ENCODE results near the gene SPOPL. TPM values are rescaled to one million over a fixed set of nuclear protein-coding genes. Genes with fewer than 3 reads are reported as not detected.

SPOPL gene
- total and polyA plus RNA-seq, 2 donors (not counting 1 experiment from before 2014, with no cell fraction given), result 11.5 to 15.2 TPM

DNA sequence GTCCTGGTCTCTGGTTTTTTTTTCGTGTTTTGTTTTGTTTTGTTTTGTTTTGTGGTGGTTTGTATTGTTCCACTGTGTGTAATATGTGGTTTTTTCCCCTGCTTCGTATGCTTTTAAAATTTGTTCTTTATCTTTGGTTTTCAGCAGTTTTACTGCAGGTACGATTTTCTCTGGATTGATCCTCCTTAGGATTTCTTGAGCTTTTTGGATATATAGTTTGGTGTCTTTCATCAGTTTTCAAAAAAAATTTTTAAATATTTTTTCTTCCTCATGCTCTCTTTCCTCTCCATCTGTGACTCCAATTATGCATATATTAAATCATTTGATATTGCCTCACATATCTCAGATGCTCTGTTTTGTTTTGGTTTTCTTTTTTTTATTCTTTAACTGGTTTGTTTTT lies 78.0 kb downstream of the SPOPL start:
- Histone ChIP-seq H3K4me3 (replicated peaks in 1 of 4; ENCODE audit: control extremely low read depth in 1 of 4, insufficient read depth in 1 of 4, low read depth in 3 of 4, low read length in 4 of 4) (no peak overlapping the region), H3K4me2 (ENCODE audit: extremely low read depth, insufficient read depth, low read length) (no peak overlapping the region), H2AFZ (ENCODE audit: low read length) (no peak overlapping the region), H3K36me3 (ENCODE audit: control insufficient read depth, insufficient read depth, low read length) (no peaks in the 10 kb centered on the region), H3K9me3 (ENCODE audit: control insufficient read depth, insufficient read depth, low read depth, low read length) (no peaks in the 10 kb centered on the region), H3K9ac (ENCODE audit: insufficient read depth, low read length) (no peak overlapping the region), H3K27me3 (ENCODE audit: control insufficient read depth, insufficient read depth, low read length) (no peaks in the 10 kb centered on the region), H4K20me1 (ENCODE audit: control insufficient read depth, extremely low read depth, insufficient read depth, low read length) (no peaks in the 10 kb centered on the region), H3K4me1 (ENCODE audit: control insufficient read depth, extremely low read depth, insufficient read depth, low read length) (no peaks in the 10 kb centered on the region), H3K27ac (ENCODE audit: insufficient read depth, low read length) (no peak overlapping the region), H3K79me2 (ENCODE audit: control insufficient read depth, insufficient read depth, low read length) (no peaks in the 10 kb centered on the region)
- DNase-seq (ENCODE audit: low read depth in 2 of 2), result no peak
- no peak for TF ChIP-seq EZH2 (IDR thresholded peaks at IDR 0.05; ENCODE audit: low read length, missing control alignments)
- TF ChIP-seq, protein P1, sequence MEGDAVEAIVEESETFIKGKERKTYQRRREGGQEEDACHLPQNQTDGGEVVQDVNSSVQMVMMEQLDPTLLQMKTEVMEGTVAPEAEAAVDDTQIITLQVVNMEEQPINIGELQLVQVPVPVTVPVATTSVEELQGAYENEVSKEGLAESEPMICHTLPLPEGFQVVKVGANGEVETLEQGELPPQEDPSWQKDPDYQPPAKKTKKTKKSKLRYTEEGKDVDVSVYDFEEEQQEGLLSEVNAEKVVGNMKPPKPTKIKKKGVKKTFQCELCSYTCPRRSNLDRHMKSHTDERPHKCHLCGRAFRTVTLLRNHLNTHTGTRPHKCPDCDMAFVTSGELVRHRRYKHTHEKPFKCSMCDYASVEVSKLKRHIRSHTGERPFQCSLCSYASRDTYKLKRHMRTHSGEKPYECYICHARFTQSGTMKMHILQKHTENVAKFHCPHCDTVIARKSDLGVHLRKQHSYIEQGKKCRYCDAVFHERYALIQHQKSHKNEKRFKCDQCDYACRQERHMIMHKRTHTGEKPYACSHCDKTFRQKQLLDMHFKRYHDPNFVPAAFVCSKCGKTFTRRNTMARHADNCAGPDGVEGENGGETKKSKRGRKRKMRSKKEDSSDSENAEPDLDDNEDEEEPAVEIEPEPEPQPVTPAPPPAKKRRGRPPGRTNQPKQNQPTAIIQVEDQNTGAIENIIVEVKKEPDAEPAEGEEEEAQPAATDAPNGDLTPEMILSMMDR (conservative IDR thresholded peaks at IDR 0.05 in 1 of 2, IDR thresholded peaks at IDR 0.05 in 1 of 2; ENCODE audit: low read depth in 1 of 2, low read length in 2 of 2), result no peak

DNA sequence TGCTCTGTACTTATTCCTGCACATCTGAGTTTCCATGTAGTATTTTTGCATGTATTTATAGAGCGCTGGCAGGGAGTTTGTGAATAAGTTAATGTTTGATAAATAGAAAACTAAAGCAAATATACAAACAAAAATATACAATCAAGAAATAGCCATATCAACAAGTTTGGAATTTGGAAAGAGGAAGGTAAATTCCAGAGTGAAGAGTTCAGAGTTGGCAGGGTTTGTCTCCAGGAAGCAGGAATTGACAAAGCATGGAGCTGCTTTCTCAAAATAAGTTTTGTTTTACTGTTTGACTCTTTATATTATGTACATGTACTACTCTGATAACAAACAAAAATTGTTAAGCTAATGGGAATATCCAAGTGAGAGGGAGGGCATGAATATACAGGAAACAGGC lies 80.3 kb downstream of the SPOPL start:
- no peak overlapping the region for H3K4me2 ChIP-seq (ENCODE audit: extremely low read depth, insufficient read depth, low read length)

DNA sequence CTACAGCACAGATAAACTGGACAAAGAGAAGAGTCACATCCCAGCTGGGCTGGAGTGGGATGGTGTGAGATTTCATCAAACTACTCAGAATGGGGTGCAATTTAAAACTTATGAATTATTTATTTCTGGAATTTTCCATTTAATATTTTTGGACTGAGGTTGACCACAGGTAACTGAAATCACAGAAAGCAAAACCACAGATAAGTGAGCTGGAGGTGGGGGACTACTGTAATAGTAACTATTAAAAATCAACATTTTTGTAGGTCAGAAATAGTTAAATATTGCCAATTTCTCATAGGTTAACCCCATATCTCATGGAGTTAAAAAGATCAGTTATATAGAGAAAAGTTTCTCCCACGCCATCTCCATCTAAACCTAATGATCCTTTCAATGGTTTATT lies 88.1 kb downstream of the SPOPL start:
- Histone ChIP-seq H3K4me3 (replicated peaks in 1 of 4; ENCODE audit: control extremely low read depth in 1 of 4, insufficient read depth in 1 of 4, low read depth in 3 of 4, low read length in 4 of 4) (no peak overlapping the region), H2AFZ (ENCODE audit: low read length) (no peak overlapping the region), H3K9ac (ENCODE audit: insufficient read depth, low read length) (no peak overlapping the region), H3K4me2 (ENCODE audit: extremely low read depth, insufficient read depth, low read length) (no peak overlapping the region), H3K27ac (ENCODE audit: insufficient read depth, low read length) (no peak overlapping the region), H3K4me1 (ENCODE audit: control insufficient read depth, extremely low read depth, insufficient read depth, low read length) (no peaks in the 10 kb centered on the region), H3K36me3 (ENCODE audit: control insufficient read depth, insufficient read depth, low read length) (no peaks in the 10 kb centered on the region), H3K79me2 (ENCODE audit: control insufficient read depth, insufficient read depth, low read length) (no peaks in the 10 kb centered on the region), H4K20me1 (ENCODE audit: control insufficient read depth, extremely low read depth, insufficient read depth, low read length) (no peaks in the 10 kb centered on the region), H3K27me3 (ENCODE audit: control insufficient read depth, insufficient read depth, low read length) (no peaks in the 10 kb centered on the region), H3K9me3 (ENCODE audit: control insufficient read depth, insufficient read depth, low read depth, low read length) (no peaks in the 10 kb centered on the region)
- no peak for DNase-seq (ENCODE audit: low read depth in 2 of 2)
- TF ChIP-seq, protein P1 (conservative IDR thresholded peaks at IDR 0.05 in 1 of 2, IDR thresholded peaks at IDR 0.05 in 1 of 2; ENCODE audit: low read depth in 1 of 2, low read length in 2 of 2), result no peak
- TF ChIP-seq EZH2 (IDR thresholded peaks at IDR 0.05; ENCODE audit: low read length, missing control alignments), result no peak

More for the DNA sequence above, 80.3 kb downstream of the SPOPL start:
- Histone ChIP-seq H3K27ac (ENCODE audit: insufficient read depth, low read length) (no peak overlapping the region), H3K9ac (ENCODE audit: insufficient read depth, low read length) (no peak overlapping the region), H3K9me3 (ENCODE audit: control insufficient read depth, insufficient read depth, low read depth, low read length) (no peaks in the 10 kb centered on the region), H3K4me3 (replicated peaks in 1 of 4; ENCODE audit: control extremely low read depth in 1 of 4, insufficient read depth in 1 of 4, low read depth in 3 of 4, low read length in 4 of 4) (no peak overlapping the region), H2AFZ (ENCODE audit: low read length) (no peak overlapping the region), H3K36me3 (ENCODE audit: control insufficient read depth, insufficient read depth, low read length) (no peaks in the 10 kb centered on the region), H3K79me2 (ENCODE audit: control insufficient read depth, insufficient read depth, low read length) (no peaks in the 10 kb centered on the region), H3K4me1 (ENCODE audit: control insufficient read depth, extremely low read depth, insufficient read depth, low read length) (no peaks in the 10 kb centered on the region), H3K27me3 (ENCODE audit: control insufficient read depth, insufficient read depth, low read length) (no peaks in the 10 kb centered on the region), H4K20me1 (ENCODE audit: control insufficient read depth, extremely low read depth, insufficient read depth, low read length) (no peaks in the 10 kb centered on the region)
- no peak for DNase-seq (ENCODE audit: low read depth in 2 of 2)
- no peak for TF ChIP-seq EZH2 (IDR thresholded peaks at IDR 0.05; ENCODE audit: low read length, missing control alignments)
- TF ChIP-seq, protein P1 (conservative IDR thresholded peaks at IDR 0.05 in 1 of 2, IDR thresholded peaks at IDR 0.05 in 1 of 2; ENCODE audit: low read depth in 1 of 2, low read length in 2 of 2), result no peak

Data from fibroblast of lung (primary cell).